Measurements from ENCODE around the gene TRIL.

TRIL gene

GRCh38 chr7:28983396-28984190, 25.5 kb upstream of the TRIL start:
- no peak for DNase-seq

- no peak for DNase-seq
Measured at GRCh38 chr7:28981161-28981465, 23.0 kb upstream of the TRIL start.

DNA sequence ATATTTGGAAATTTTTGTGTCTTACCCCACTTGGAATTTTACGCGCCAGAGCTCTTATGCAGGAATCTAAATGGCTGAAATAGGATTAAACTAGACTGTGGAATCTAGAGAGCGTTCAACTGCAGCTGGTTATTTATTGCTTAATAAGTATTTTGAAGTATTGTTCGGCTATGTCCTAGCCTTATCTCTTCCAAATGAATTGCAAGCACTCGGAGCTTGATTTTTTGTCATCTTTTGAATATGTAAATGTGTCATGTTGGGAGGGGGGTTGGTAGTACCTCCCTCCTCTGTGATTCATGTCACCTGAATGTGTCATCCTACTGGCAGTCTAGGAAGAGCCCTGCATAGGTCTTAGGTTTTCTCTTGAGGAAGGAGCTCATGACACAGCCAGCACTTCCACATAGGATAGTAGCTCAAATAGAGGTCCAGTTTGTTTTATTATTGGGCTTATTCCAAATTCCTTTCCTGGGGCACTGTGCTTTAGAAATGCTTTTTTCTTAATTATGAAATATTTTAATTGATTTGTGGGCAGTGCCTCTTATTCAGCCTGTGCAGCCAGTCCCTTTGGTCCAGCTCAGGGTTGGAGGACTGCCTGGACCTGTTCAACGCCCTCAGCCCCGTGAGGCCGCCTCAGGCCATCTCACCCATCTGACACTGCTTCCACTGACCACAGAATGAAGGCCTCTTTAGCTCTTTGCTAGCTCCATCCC, 22.5 kb upstream of the TRIL start:
- DNase-seq = no peak

DNA sequence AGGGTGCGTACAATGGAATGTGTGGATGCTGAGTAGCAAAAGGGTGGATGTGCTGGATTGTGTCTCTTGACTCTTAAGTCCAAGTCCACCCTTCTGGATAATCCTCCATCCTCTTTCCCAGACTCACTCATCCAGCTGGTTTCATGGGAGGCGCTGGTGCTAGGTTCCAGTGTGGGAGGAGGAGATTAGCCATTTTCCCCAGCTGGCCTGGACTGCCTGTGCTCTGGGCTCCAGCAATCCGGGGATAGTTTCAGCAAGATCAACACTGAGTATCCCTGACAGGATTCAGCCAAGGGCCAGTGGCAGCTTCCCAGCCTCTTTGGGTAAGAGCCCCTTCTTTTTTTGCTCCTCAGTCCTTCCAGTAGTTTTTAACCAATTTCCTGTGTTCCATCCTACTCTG, 21.6 kb upstream of the TRIL start:
- no peak for DNase-seq

DNA sequence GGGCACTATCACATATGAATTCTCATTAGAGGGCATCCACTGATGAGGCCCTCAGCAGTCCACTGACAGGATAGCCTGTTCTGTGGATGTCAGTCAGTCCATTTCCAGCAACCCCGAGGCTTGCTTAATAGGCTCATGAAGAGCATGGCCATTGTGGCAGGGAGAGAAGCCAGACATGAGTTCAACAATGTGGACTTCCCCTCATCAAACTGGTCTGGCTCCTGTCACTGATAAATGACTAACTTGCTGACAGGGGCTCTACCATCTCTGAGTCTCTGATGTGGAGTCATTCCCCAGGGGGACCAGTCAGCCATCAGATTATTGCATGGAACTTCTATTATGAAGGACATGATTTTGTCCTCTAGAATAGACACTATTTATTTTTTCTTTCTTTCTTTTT, 19.8 kb upstream of the TRIL start:
- no peak for DNase-seq

DNA sequence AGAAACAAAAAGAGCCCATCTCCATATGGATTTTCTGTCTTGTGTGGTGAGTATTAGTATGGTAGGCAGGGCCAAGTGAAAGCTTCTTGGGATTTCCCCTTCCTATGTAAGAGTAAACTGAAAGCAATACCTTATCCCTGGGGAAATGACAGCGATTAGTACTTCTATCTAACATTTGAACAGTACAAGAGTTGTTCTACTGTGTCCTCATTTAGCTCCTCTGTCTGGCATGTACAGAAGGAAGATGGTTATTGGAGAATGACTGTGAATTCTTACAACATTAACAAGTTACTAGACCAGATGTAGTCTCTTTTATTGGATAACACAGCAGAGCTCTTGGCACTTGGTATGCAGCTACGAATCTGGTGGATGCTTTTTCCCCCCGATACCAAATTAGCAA, 17.9 kb upstream of the TRIL start:
- DNase-seq = no peak

DNA sequence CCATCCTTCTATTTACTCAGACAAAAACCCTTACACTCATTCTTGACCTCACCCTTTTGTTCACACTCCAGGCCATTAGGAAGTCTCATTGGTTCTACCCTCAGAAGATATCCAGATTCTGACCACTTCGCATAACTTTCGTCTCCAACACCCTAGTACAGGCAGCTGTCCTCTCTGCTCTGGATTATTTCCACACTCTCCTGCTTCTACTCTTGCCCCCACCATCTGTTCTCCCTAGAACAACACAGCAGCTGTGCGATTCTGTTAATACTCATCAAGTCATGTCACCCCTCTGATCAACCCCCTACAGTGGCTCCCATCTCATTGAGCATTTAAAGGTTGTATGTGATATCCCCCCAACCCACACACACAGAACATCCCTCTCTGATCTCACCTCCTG, 15.5 kb upstream of the TRIL start:
- DNase-seq = no peak

GRCh38 chr7:28964056-28964455, 5.9 kb upstream of the TRIL start:
- DNase-seq = no peak

DNA sequence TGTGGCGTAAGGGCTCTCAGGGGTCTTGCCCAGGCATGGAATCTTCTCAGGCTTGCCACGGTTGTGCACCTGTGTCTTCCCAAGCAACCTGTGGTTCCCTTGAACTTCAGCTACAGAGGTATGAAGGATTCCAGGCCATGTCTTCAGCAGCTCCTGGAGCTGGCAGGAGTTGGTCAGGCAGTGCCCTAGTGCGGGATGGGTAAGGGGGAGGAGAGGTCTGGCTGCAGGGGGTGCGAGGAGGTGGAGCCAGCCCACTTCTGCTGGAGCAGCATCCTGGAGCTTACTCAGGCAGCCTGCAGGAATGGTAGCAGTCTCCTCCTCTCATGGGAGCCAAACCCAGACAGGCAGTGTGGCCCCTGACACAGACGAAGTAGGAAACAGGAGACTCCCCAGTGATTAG, 3.8 kb upstream of the TRIL start:
- no peak for DNase-seq

- DNase-seq = no peak
Measured at GRCh38 chr7:28960071-28960840, 2.1 kb upstream of the TRIL start.

GRCh38 chr7:28958980-28959347, 834 bp upstream of the TRIL start:
- DNase-seq = no peak

- DNase-seq = no peak
Measured at GRCh38 chr7:28957751-28958234, 337 bp downstream of the TRIL start.

GRCh38 chr7:28957064-28957750, 923 bp downstream of the TRIL start:
- peak; percentile 3 to 14 for DNase-seq

DNA sequence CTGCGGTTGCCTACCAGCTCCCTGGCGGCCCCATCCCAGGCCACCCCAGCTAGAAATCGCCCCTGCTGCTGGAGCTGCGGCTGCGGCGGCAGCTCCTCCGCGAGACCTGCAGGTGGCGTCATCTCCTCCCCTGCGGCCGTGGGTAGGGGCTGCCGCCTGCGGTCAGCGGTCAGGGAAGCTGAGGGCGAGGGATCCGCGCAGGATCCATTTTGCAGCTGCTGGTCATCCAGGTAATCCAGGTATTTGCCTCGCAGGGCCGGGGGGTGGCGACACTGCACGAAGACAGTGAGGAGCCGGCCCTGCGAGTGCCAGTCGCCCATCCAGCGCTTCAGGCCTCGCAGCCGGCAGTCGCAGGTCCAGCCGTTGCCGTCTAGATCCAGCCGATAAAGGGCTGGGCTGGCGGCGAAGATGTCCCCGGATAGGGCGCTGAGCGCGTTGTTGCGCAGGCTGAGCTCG, 1.5 kb downstream of the TRIL start:
- peak; percentile 10 to 23 for DNase-seq

DNA sequence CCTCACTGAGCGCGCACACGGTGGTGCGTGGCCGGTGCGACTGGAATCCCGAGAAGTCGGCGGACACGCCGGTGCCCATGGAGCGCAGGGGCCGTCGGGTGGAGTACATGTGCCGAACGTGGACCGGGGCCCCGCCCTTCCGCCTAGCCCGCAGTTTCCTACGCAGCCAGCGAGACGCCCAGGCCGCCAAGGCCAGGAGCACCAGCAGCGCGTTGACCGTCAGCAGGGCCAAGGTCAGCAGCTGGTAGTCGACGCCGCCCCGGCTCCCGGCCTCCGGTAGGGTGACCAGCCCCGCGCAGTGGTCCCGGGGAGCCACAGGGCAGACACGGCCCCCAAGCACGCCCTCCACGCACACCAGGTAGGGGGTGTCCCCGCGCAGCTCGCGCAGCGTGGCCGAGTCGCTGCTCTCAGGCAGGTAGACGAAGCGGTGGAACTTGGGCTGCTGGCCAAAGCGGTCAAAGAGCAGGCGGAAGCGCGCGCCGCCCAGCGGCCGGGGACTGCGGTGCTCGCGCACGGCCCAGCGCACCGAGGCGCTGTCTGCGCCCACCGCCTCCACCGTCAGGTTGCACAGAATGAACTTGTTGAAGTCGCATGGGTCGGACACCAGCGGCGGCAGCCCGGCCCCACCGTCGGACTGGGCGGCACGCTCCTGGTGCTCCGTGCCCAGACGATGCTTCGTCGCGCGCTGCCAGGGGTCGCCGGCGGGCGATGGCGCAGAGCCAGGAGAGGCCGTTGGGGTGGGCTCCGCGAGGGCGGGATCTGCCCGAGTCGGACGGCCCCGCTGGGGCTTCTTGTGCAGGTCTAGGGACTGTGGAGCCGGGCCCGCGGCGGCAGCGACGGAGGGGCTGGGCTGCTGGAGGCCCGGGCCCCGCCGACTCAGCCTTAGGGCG, 2.2 kb downstream of the TRIL start:
- peak; percentile 12 to 42 for DNase-seq

GRCh38 chr7:28955356-28955717, 2.8 kb downstream of the TRIL start:
- DNase-seq = no peak

DNA sequence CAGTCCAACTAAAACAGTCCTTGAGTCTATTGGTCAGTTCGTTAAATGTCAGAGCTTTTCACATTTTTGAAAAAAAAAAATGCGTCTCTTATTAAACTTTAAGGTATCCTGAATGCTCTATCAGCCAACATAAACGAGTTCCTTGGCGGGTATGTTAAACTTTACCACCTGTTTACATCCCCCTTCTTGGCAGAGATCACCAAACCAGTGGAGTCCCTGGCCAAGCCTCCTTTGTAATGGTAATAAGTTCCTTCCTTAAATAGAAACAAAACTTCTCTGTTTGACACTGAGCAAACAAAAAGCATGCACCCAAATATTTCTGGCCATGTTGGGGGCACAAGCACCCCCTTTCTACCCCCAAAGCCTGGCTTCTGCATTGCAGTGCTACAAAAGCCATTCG, 3.2 kb downstream of the TRIL start:
- no peak for DNase-seq

DNA sequence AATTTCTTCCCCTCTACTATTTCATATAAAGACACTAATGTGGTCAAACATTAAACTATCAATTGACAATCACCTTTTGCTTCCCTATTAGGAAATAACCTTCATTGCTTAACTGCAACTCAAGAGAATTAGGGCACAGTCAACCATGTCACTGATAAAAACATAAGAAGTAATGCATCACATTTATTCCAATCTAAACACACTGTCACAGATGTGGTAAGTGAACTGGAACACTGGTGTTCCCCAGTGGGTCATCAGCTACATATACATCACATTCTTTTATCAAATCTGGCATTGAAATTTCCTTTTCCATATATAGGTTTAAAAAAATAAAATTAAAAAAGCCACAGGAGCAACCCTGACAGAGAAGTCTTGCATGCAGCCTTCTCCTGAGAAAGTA, 3.7 kb downstream of the TRIL start:
- no peak for DNase-seq

GRCh38 chr7:28953633-28954032, 4.5 kb downstream of the TRIL start:
- DNase-seq = no peak

DNA sequence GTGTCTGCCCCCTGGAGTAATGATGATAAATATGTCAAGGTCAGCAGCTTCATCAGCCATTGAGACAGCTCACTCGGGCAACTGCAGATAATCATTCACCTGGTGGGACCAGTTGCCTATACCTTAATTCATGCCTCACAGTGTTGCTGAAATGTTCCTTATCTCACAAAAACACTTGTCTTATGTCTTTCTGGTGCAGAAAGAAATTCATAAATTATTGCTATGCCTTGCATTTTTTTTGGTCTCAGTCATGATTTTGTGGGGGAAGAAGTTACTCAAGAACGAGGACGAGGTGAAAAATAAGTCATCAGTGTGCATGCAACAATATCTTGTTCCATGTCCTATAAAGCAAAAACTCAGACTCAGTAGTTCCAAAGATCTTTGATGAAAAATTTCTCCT, 16.0 kb downstream of the TRIL start:
- DNase-seq = no peak

DNA sequence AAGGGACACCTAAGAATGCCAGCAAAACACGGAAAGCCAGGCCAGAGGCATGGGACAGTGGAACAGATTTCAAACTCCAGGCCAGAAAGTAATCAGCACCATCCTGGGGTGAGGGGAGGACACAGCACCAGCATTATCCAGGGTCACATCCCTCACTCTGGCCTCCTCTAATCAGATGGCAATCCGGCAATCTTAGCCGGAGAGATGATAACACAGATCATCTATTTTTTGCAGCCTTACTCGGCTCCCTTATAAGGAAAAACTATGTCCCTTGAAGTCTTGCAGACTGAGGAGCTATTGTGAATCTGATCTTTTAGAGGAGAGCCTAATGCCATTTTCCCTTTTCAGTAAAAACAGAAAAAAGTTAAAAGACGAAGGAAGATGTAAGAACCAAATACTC, 16.5 kb downstream of the TRIL start:
- no peak for DNase-seq

GRCh38 chr7:28940741-28941384, 17.3 kb downstream of the TRIL start:
- DNase-seq = no peak

Data from activated CD4-positive, alpha-beta T cell treated with anti-CD3 and anti-CD28 coated beads, Interleukin-2, amount 50 U/mL, for 48 hours (primary cell).